ENCODE measurements around the gene NPIPB9.
"Not testable (repeated sequence)": the region's sequence is repeated elsewhere in the genome, so short reads cannot be mapped to it uniquely, and the experiment has no call there.

Gene NPIPB9

GRCh38 chr16:28802235-28803019 is 50.8 kb downstream of the NPIPB9 start:
- H3F3A ChIP-seq (ENCODE audit: low read depth); H4K20me1 ChIP-seq (ENCODE audit: insufficient read depth, low read length, poor library complexity, severe bottlenecking); H3K9ac ChIP-seq (ENCODE audit: low read depth, low read length, poor library complexity, severe bottlenecking); H3K79me2 ChIP-seq (ENCODE audit: insufficient read depth, low read length); H3K9me2 ChIP-seq (replicated peaks; ENCODE audit: low read depth, low read length); H3K9me3 ChIP-seq (ENCODE audit: insufficient read depth, low read depth, low read length); H3K36me3 ChIP-seq (ENCODE audit: insufficient read depth, low read length); H3K4me2 ChIP-seq (ENCODE audit: low read depth, low read length, poor library complexity, severe bottlenecking); H3K4me1 ChIP-seq (ENCODE audit: insufficient read depth, low read length, poor library complexity, severe bottlenecking); H3K27me3 ChIP-seq (ENCODE audit: insufficient read depth, low read length, poor library complexity, severe bottlenecking); H3K4me3 ChIP-seq (ENCODE audit: low read length, poor library complexity, severe bottlenecking); H2AFZ ChIP-seq (ENCODE audit: low read length): not testable (repeated sequence)
- TF ChIP-seq, protein P1, sequence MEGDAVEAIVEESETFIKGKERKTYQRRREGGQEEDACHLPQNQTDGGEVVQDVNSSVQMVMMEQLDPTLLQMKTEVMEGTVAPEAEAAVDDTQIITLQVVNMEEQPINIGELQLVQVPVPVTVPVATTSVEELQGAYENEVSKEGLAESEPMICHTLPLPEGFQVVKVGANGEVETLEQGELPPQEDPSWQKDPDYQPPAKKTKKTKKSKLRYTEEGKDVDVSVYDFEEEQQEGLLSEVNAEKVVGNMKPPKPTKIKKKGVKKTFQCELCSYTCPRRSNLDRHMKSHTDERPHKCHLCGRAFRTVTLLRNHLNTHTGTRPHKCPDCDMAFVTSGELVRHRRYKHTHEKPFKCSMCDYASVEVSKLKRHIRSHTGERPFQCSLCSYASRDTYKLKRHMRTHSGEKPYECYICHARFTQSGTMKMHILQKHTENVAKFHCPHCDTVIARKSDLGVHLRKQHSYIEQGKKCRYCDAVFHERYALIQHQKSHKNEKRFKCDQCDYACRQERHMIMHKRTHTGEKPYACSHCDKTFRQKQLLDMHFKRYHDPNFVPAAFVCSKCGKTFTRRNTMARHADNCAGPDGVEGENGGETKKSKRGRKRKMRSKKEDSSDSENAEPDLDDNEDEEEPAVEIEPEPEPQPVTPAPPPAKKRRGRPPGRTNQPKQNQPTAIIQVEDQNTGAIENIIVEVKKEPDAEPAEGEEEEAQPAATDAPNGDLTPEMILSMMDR (conservative IDR thresholded peaks at IDR 0.05; ENCODE audit: low read length): peak; percentile 31; the same call in 1 of the 2 replicates

DNA sequence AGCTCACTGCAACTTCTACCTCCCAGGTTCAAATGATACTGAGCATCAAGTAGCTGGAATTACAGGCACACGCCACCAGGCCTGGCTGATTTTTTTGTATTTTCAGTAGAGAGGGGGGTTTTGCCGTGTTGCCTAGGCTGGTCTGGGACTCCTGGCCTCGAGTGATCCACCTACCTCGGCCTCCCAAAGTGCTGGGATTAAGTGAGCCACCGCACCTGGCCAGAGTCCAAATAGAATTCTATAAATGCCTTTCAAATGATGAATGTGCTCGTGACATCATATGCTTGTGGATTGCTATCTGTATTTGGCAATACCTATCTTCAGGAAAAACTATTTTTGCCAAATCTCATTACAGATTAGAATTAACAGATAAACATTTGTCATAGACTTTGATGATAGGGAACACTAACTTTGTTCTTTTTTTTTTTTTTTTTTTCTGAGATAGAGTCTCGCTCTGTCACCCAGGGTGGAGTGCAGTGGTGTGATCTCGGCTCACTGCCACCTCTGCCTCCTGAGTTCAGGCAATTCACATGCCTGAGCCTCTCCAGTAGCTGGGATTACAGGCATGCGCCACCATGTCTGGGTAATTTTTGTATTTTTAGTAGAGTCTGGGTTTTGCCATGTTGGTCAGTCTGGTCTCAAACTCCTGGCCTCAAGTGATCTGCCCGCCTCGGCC is 56.0 kb downstream of the NPIPB9 start:
- not testable (repeated sequence) for H3K4me1 ChIP-seq (ENCODE audit: insufficient read depth, low read length, poor library complexity, severe bottlenecking); H3K27me3 ChIP-seq (ENCODE audit: insufficient read depth, low read length, poor library complexity, severe bottlenecking); H3K9ac ChIP-seq (ENCODE audit: low read depth, low read length, poor library complexity, severe bottlenecking); H3K36me3 ChIP-seq (ENCODE audit: insufficient read depth, low read length); H3K9me3 ChIP-seq (ENCODE audit: insufficient read depth, low read depth, low read length); H3F3A ChIP-seq (ENCODE audit: low read depth); H3K4me2 ChIP-seq (ENCODE audit: low read depth, low read length, poor library complexity, severe bottlenecking); H3K79me2 ChIP-seq (ENCODE audit: insufficient read depth, low read length); H4K20me1 ChIP-seq (ENCODE audit: insufficient read depth, low read length, poor library complexity, severe bottlenecking); H2AFZ ChIP-seq (ENCODE audit: low read length); H3K9me2 ChIP-seq (replicated peaks; ENCODE audit: low read depth, low read length); H3K4me3 ChIP-seq (ENCODE audit: low read length, poor library complexity, severe bottlenecking)

- H2AFZ ChIP-seq (ENCODE audit: low read length): no peak overlapping the region
- peaks cover 8% of the 10 kb centered on the region for H3K27me3 ChIP-seq (ENCODE audit: insufficient read depth, low read length, poor library complexity, severe bottlenecking)
- peaks cover 5% of the 10 kb centered on the region for H3K36me3 ChIP-seq (ENCODE audit: insufficient read depth, low read length)
- H3K4me3 ChIP-seq (ENCODE audit: low read length, poor library complexity, severe bottlenecking): no peak overlapping the region
- H3K4me2 ChIP-seq (ENCODE audit: low read depth, low read length, poor library complexity, severe bottlenecking): no peak overlapping the region
- peaks cover 29% of the 10 kb centered on the region for H3K79me2 ChIP-seq (ENCODE audit: insufficient read depth, low read length)
- H3K9ac ChIP-seq (ENCODE audit: low read depth, low read length, poor library complexity, severe bottlenecking): no peak overlapping the region
- H3K4me1 ChIP-seq (ENCODE audit: insufficient read depth, low read length, poor library complexity, severe bottlenecking): peaks cover 4% of the 10 kb centered on the region
- H3K9me3 ChIP-seq (ENCODE audit: insufficient read depth, low read depth, low read length): no peaks in the 10 kb centered on the region
- no peaks in the 10 kb centered on the region for H3F3A ChIP-seq (ENCODE audit: low read depth)
- no peak for TF ChIP-seq EZH2phosphoT487 (IDR thresholded peaks at IDR 0.05; ENCODE audit: borderline replicate concordance)
- TF ChIP-seq, protein P1 (conservative IDR thresholded peaks at IDR 0.05; ENCODE audit: low read length): no peak
- H4K20me1 ChIP-seq (ENCODE audit: insufficient read depth, low read length, poor library complexity, severe bottlenecking): peaks cover 17% of the 10 kb centered on the region
- H3K9me2 ChIP-seq (replicated peaks; ENCODE audit: low read depth, low read length): no peaks in the 10 kb centered on the region
Observed at GRCh38 chr16:28820016-28820415, 68.4 kb downstream of the NPIPB9 start.

DNA sequence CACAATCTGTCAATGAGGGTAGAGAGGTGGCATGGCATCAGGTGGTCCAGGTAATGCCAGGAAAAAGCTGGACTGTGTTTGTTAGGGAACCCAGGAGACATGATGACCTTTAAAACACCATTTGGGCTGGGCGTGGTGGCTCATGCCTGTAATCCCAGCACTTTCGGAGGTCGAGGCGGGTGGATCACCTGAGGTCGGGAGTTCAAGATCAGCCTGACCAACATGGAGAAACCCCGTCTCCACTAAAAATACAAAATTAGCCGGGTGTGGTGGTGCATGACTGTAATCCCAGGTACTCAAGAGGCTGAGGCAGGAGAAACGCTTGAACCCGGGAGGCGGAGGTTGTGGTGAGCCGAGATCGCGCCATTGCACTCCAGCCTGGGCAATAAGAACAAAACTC is 69.0 kb downstream of the NPIPB9 start:
- H2AFZ ChIP-seq (ENCODE audit: low read length); H3K4me3 ChIP-seq (ENCODE audit: low read length, poor library complexity, severe bottlenecking): not testable (repeated sequence)

More for the DNA sequence above, 69.0 kb downstream of the NPIPB9 start:
- not testable (repeated sequence) for H3K4me1 ChIP-seq (ENCODE audit: insufficient read depth, low read length, poor library complexity, severe bottlenecking); H3F3A ChIP-seq (ENCODE audit: low read depth); H3K27me3 ChIP-seq (ENCODE audit: insufficient read depth, low read length, poor library complexity, severe bottlenecking); H3K9ac ChIP-seq (ENCODE audit: low read depth, low read length, poor library complexity, severe bottlenecking); H3K9me3 ChIP-seq (ENCODE audit: insufficient read depth, low read depth, low read length); H3K4me2 ChIP-seq (ENCODE audit: low read depth, low read length, poor library complexity, severe bottlenecking); H3K9me2 ChIP-seq (replicated peaks; ENCODE audit: low read depth, low read length)
- Histone ChIP-seq H3K36me3 (ENCODE audit: insufficient read depth, low read length) (peaks cover 11% of the 10 kb centered on the region), H3K79me2 (ENCODE audit: insufficient read depth, low read length) (peaks cover 34% of the 10 kb centered on the region), H4K20me1 (ENCODE audit: insufficient read depth, low read length, poor library complexity, severe bottlenecking) (peaks cover 22% of the 10 kb centered on the region)
